ACC112 (cell line): ENCODE results near the gene FAM240B.

Experiments
- H2AFZ ChIP-seq: fragments of 200-600 bp; sonication (generic); one replicate; pipeline ENCODE4 v1.6.0; 2017; ENCODE audit warnings: antibody characterized with exemption, low read length; ENCODE audit not compliant: unreplicated experiment
- H3K27ac ChIP-seq: fragments of 200-600 bp; sonication (generic); 2 replicates; pipeline ENCODE4 v1.5.1; 2014; ENCODE audit warnings: low read depth, mild to moderate bottlenecking, antibody characterized with exemption, low read length, moderate library complexity
- H3K27me3 ChIP-seq: fragments of 200-600 bp; sonication (generic); 2 replicates; pipeline ENCODE4 v1.6.1; 2014; ENCODE audit warnings: mild to moderate bottlenecking, antibody characterized with exemption, low read length, moderate library complexity, mixed read lengths; ENCODE audit not compliant: insufficient read depth
- H3K36me3 ChIP-seq: fragments of 200-600 bp; sonication (generic); 2 replicates; pipeline ENCODE4 v1.6.1; 2016; ENCODE audit warnings: mild to moderate bottlenecking, antibody characterized with exemption, low read length, moderate library complexity, mixed read lengths; ENCODE audit not compliant: insufficient read depth
- H3K4me1 ChIP-seq: fragments of 200-600 bp; sonication (generic); one replicate; pipeline ENCODE4 v1.6.1; 2016; ENCODE audit warnings: low read length, mixed read lengths; ENCODE audit not compliant: insufficient read depth, unreplicated experiment, control insufficient read depth
- H3K4me3 ChIP-seq: fragments of 200-600 bp; sonication (generic); 2 replicates; pipeline ENCODE4 v1.5.1; 2014; ENCODE audit warnings: mild to moderate bottlenecking, low read depth, low read length
- H3K79me2 ChIP-seq: fragments of 200-600 bp; sonication (generic); one replicate; pipeline ENCODE4 v1.6.0; 2016; ENCODE audit warnings: low read length; ENCODE audit not compliant: control insufficient read depth, unreplicated experiment, insufficient read depth

Gene FAM240B

GRCh38 chr9:38686933-38687332 lies 33.0 kb downstream of the FAM240B start:
- H3K27me3 ChIP-seq, result no peaks in the 10 kb centered on the region
- H3K4me3 ChIP-seq, result no peak overlapping the region
- H3K27ac ChIP-seq, result no peak overlapping the region
- H2AFZ ChIP-seq, result no peak overlapping the region
- no peaks in the 10 kb centered on the region for H3K79me2 ChIP-seq
- peaks cover 15% of the 10 kb centered on the region for H3K4me1 ChIP-seq
- H3K36me3 ChIP-seq, result no peaks in the 10 kb centered on the region

GRCh38 chr9:38685535-38685934 lies 34.4 kb downstream of the FAM240B start:
- Histone ChIP-seq H3K27ac (no peak overlapping the region), H3K4me1 (peaks cover 24% of the 10 kb centered on the region), H2AFZ (no peak overlapping the region), H3K4me3 (no peak overlapping the region), H3K79me2 (no peaks in the 10 kb centered on the region), H3K27me3 (no peaks in the 10 kb centered on the region), H3K36me3 (no peaks in the 10 kb centered on the region)

DNA sequence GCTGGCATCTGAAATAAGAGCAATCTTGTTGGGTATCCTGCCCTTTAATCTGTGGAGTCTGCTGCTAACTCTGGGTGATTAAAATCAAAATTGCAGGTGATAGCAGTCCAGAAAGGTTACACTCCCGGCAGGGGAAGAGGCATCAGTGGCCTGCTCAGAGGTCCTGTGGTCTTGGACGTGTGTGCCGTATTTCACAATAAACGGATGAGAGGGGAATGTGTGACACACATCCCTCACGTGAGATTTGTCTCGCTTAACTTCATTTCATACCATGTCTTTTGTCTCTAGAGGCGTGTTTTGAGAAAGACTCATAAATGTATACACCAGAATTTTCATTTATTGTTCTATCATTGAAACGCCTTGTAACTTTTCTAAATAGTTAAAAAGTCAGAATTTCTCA lies 36.6 kb downstream of the FAM240B start:
- Histone ChIP-seq H3K27ac (no peak overlapping the region), H3K36me3 (no peaks in the 10 kb centered on the region), H3K4me3 (no peak overlapping the region), H3K27me3 (no peaks in the 10 kb centered on the region), H3K4me1 (peaks cover 24% of the 10 kb centered on the region), H2AFZ (no peak overlapping the region), H3K79me2 (no peaks in the 10 kb centered on the region)

GRCh38 chr9:38682713-38683112 lies 37.2 kb downstream of the FAM240B start:
- H3K4me1 ChIP-seq, result peaks cover 24% of the 10 kb centered on the region
- H3K27ac ChIP-seq, result peak overlapping the region; percentile 74
- no peaks in the 10 kb centered on the region for H3K27me3 ChIP-seq
- no peaks in the 10 kb centered on the region for H3K79me2 ChIP-seq
- H3K36me3 ChIP-seq, result no peaks in the 10 kb centered on the region
- no peak overlapping the region for H2AFZ ChIP-seq
- 0 out of 2 replicates have a peak overlapping the region, but pooled peaks have one; percentile 3 for H3K4me3 ChIP-seq

DNA sequence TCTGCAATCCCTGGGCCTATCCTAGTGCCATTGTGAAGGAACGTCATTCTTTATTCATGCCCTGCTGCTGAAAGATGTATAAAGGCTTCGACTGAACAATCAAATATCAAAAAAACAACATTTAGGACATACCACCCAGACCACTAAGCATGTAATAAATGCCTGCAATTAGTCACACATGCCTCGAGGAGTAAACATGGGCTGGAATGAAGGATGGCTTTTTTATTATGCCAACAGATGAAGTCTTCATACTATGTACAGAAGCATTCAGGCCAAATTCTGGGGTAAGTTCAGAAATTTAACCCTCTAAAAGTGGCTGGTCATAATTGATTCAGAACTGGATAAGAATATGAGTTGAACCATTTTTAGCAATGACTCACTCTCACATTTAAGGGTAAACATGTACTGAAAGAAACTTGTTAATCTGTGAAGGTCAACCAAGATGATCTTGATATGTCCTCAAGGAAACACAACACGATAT lies 38.1 kb downstream of the FAM240B start:
- Histone ChIP-seq H3K27me3 (no peaks in the 10 kb centered on the region), H2AFZ (no peak overlapping the region), H3K4me1 (peaks cover 24% of the 10 kb centered on the region), H3K4me3 (no peak overlapping the region), H3K27ac (peak overlapping the region; percentile 74), H3K36me3 (no peaks in the 10 kb centered on the region), H3K79me2 (no peaks in the 10 kb centered on the region)

DNA sequence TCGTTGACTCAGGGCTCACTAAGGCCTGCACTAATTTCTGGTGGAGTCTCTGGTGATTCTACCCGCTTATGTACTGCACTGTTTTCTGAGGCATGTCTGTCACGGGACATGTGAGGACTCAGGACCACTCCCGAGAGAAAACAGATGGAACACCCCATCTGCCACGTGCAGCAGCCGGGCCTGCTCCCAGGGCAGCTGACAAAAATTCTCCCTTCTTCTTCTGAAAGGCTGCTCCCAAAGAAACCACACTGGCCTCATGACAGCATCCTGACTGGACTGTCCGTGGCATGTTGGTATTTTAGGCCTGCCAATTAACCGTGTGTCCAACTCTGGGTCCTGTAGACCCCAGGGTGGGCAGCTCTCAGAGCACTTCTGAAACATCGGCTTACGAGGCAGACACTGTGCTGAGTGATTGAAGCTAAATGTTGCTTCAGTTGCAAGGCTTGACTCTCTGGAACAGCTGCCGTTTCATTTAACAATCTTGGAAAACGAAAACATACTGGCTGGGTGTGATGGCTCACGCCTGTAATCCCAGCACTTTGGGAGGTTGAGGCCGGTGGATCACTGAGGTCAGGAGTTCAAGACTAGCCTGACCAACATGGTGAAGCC lies 39.0 kb downstream of the FAM240B start:
- Histone ChIP-seq H3K79me2 (no peaks in the 10 kb centered on the region), H3K4me3 (no peak overlapping the region), H3K27me3 (no peaks in the 10 kb centered on the region), H3K27ac (no peak overlapping the region), H3K36me3 (no peaks in the 10 kb centered on the region), H3K4me1 (peaks cover 24% of the 10 kb centered on the region), H2AFZ (no peak overlapping the region)

- no peaks in the 10 kb centered on the region for H3K27me3 ChIP-seq
- H3K4me3 ChIP-seq, result no peak overlapping the region
- H3K36me3 ChIP-seq, result no peaks in the 10 kb centered on the region
- no peak overlapping the region for H2AFZ ChIP-seq
- H3K79me2 ChIP-seq, result no peaks in the 10 kb centered on the region
- H3K27ac ChIP-seq, result no peak overlapping the region
- H3K4me1 ChIP-seq, result peaks cover 17% of the 10 kb centered on the region
Measured at GRCh38 chr9:38677660-38678303, 42.2 kb downstream of the FAM240B start.

DNA sequence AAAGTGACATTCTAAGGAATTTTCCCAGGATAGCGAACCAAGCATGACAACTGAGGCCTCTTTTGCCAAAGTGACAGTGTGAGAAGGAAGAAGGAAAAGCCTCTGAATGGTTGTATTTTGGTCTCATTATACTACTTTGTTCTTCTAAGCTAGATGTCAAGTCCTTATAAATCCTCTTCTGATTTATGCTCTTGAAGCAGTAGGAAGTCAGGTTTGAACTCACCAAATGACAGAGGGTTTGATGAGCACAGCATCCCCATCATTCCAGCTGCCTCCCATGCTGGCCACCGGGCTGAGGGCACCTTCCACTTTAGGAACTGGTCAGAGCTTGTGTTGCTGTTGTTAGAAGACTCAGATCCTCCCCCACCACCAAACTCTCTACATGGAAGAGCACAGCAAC lies 44.1 kb downstream of the FAM240B start:
- Histone ChIP-seq H3K79me2 (no peaks in the 10 kb centered on the region), H3K27me3 (no peaks in the 10 kb centered on the region), H3K4me3 (no peak overlapping the region), H2AFZ (no peak overlapping the region), H3K36me3 (no peaks in the 10 kb centered on the region), H3K4me1 (no peaks in the 10 kb centered on the region), H3K27ac (no peak overlapping the region)

DNA sequence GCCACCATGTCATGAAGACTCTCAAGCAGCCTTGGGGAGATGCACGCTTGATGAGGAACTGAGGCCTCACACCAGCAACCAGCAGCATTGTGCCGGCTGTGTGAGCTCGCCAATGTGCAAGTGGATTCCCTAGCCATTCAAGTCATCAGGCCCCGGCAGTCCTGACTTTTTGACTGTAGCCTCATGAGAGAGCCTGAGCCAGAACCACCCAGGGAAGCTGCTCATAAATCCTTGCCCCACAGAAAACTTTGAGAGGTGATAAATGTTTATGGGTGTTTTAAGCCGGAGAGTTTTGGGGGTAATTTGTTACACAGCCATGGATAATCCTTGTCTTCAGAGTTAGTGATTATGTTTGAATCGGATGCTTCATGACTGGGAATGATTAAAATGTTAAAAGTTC lies 44.7 kb downstream of the FAM240B start:
- Histone ChIP-seq H3K27ac (no peak overlapping the region), H2AFZ (no peak overlapping the region), H3K27me3 (no peaks in the 10 kb centered on the region), H3K79me2 (no peaks in the 10 kb centered on the region), H3K4me1 (no peaks in the 10 kb centered on the region), H3K4me3 (no peak overlapping the region), H3K36me3 (no peaks in the 10 kb centered on the region)

DNA sequence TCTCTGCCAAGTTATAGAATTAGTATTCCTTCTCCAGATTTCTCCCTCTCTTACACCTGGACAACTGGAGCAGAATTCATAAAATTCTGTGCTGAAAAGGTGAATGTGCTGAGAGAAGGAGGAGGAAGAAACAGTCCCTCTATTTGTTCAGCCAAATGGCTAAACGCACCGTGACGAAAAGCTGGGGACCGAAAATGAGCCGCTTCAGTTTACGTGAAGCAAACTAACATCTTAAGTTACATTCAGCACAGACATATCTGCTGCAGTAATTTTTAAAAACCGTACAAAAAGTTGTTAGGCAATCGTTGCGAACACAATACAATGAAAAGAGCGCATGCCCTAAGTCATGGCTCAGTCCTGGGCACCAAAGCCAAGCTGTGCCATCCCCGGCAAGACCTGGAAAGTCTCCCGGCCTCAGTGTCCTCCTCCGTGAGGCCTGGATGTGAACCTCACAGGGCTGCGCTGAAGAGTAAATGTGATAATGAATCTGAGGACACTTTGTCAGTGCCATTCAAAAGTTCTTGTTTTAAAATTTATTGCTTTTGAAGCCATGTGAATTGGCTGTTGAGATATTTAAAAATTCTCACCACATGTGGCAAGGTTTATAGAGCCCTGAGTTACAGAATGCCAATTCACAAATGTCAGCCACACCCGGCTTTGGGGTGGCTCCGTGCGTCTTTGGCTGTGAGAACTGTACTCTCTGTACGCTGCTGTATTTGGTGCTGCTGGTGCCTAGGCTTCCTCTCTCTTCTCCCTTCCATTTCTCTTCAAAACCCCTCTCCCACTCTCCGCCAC lies 46.3 kb downstream of the FAM240B start:
- H3K36me3 ChIP-seq, result no peaks in the 10 kb centered on the region
- H2AFZ ChIP-seq, result no peak overlapping the region
- no peaks in the 10 kb centered on the region for H3K27me3 ChIP-seq
- H3K79me2 ChIP-seq, result no peaks in the 10 kb centered on the region
- no peak overlapping the region for H3K27ac ChIP-seq
- H3K4me1 ChIP-seq, result no peaks in the 10 kb centered on the region
- H3K4me3 ChIP-seq, result no peak overlapping the region
